HepG2 (cell line): ENCODE data around the gene TRAPPC10. TPM values are rescaled to one million over a fixed set of nuclear protein-coding genes. Genes with fewer than 3 reads are reported as not detected.

Source experiments
- GABPB1 ChIP-seq: IDR thresholded peaks from 2 replicates; pipeline ENCODE4 v1.6.1; 2016; ENCODE audit warnings: mild to moderate bottlenecking, missing genetic modification reagents, moderate library complexity, missing compliant biosample characterization
- GMEB1 ChIP-seq: sonication (generic); formaldehyde crosslinking; IDR thresholded peaks from 2 replicates; pipeline ENCODE4 v1.5.1; 2020; ENCODE audit warnings: missing genetic modification reagents, mild to moderate bottlenecking, borderline replicate concordance
- HNF4G ChIP-seq, 2 experiments: sonication (generic) in 1 of 2; formaldehyde crosslinking in 1 of 2; IDR thresholded peaks; 2 replicates each; pipeline versions ENCODE4 v1.4.0 to v1.6.1; 2011 to 2020; ENCODE audit warnings: borderline replicate concordance in 2 of 2, low read depth in 2 of 2, mild to moderate bottlenecking in 2 of 2, low read length in 1 of 2, missing genetic modification reagents in 1 of 2, moderate library complexity in 1 of 2
- RBFOX2 ChIP-seq: fragments of 200-400 bp; formaldehyde crosslinking; IDR thresholded peaks from 2 replicates; pipeline ENCODE4 v1.6.1; 2017; ENCODE audit warnings: low read depth, mild to moderate bottlenecking, low read length
- SCMH1 ChIP-seq: sonication (generic); formaldehyde crosslinking; IDR thresholded peaks from 2 replicates; pipeline ENCODE4 v1.9.0; 2021; ENCODE audit warnings: missing genetic modification reagents, mild to moderate bottlenecking, borderline replicate concordance
- SRY ChIP-seq: sonication (generic); formaldehyde crosslinking; IDR thresholded peaks from 2 replicates; pipeline ENCODE4 v1.8.0; 2022; ENCODE audit warnings: mild to moderate bottlenecking, missing genetic modification reagents
- THRA ChIP-seq: sonication (generic); formaldehyde crosslinking; IDR thresholded peaks from 2 replicates; pipeline ENCODE4 v1.4.0; 2020; ENCODE audit warnings: missing genetic modification reagents, borderline replicate concordance
- WIZ ChIP-seq: sonication (generic); formaldehyde crosslinking; IDR thresholded peaks from 2 replicates; pipeline ENCODE4 v1.5.1; 2020; ENCODE audit warnings: mild to moderate bottlenecking, missing genetic modification reagents
- ZNF24 ChIP-seq: fragments of 450-650 bp; IDR thresholded peaks from 2 replicates; pipeline ENCODE4 v1.6.1; 2017; ENCODE audit warnings: antibody characterized with exemption, mild to moderate bottlenecking
- ZNF329 ChIP-seq: sonication (generic); formaldehyde crosslinking; IDR thresholded peaks from 2 replicates; pipeline ENCODE4 v1.9.0; 2021; ENCODE audit warnings: low read depth, mild to moderate bottlenecking, missing genetic modification reagents
- ZNF556 ChIP-seq: sonication (generic); formaldehyde crosslinking; IDR thresholded peaks from 2 replicates; pipeline ENCODE4 v1.4.0; 2020; ENCODE audit warnings: mild to moderate bottlenecking, missing genetic modification reagents, borderline replicate concordance
- ZNF564 ChIP-seq: sonication (generic); formaldehyde crosslinking; IDR thresholded peaks from 2 replicates; pipeline ENCODE4 v1.8.1; 2023; ENCODE audit warnings: mild to moderate bottlenecking, missing genetic modification reagents
- ZNF687 ChIP-seq: sonication (generic); formaldehyde crosslinking; IDR thresholded peaks from 2 replicates; pipeline ENCODE4 v1.5.1; 2020; ENCODE audit warnings: mild to moderate bottlenecking, missing genetic modification reagents, moderate library complexity
- ZNF7 ChIP-seq: IDR thresholded peaks from 2 replicates; pipeline ENCODE4 v1.6.1; 2016; ENCODE audit warnings: missing biosample characterization, missing genetic modification reagents
- ZUFSP ChIP-seq: sonication (generic); formaldehyde crosslinking; IDR thresholded peaks from 2 replicates; pipeline ENCODE4 v1.9.0; 2021; ENCODE audit warnings: missing genetic modification reagents, mild to moderate bottlenecking, borderline replicate concordance
- polyA plus RNA-seq, 8 experiments: library from polyadenylated mRNA; depleted of rRNA in 3 of 8; stranded (reverse) in 7 of 8; unstranded in 1 of 8; fragments of >200 nt; fragmentation: Illumina TruSeq in 4 of 8; extraction: Trizol in 4 of 8; gene quantifications; 2 replicates each; pipeline versions ENCODE4 v1.2.1 to v1.2.3, GENCODE V29; 2011 to 2016; ENCODE audit warnings: low read depth in 4 of 8, missing spikeins in 1 of 8, mixed read lengths in 1 of 8; ENCODE audit not compliant: insufficient read depth in 1 of 8
- total RNA-seq, 5 experiments: library from RNA; depleted of rRNA; stranded (reverse); fragments of >200 nt; fragmentation: Illumina TruSeq; extraction: Trizol; gene quantifications; 2 replicates each; pipeline ENCODE4 v1.2.3, GENCODE V29; 2016; ENCODE audit warnings: low read depth in 1 of 5

TRAPPC10 gene
- total and polyA plus RNA-seq, 2 of the 13 experiments (the other 11 are each of a cell fraction or from before 2014, with no cell fraction given): 10.6 to 16.5 TPM

- TF ChIP-seq ZNF687 (CRISPR knock-in tag) (peak; percentile 85), SRY (peak; percentile 60; the same call in 1 of the 2 replicates), ZNF7 (CRISPR knock-in tag) (no peak), ZNF564 (CRISPR knock-in tag) (0 out of 2 replicates have a peak, but pooled peaks have one; percentile 70), ZNF24 (no peak), RBFOX2 (peak; percentile 91), ZNF329 (CRISPR knock-in tag) (peak; percentile 75), HNF4G (IDR thresholded peaks at IDR 0.05; ENCODE audit: borderline replicate concordance, low read depth, low read length) (peak; percentile 15; the same call in 1 of the 2 replicates), HNF4G (CRISPR knock-in tag; IDR thresholded peaks at IDR 0.05; ENCODE audit: borderline replicate concordance, low read depth) (no peak), SCMH1 (CRISPR knock-in tag) (no peak), ZUFSP (CRISPR knock-in tag) (no peak), GABPB1 (peak; percentile 92), WIZ (no peak), THRA (CRISPR knock-in tag) (peak; percentile 43; the same call in 1 of the 2 replicates), ZNF556 (no peak), GMEB1 (CRISPR knock-in tag) (peak; percentile 55; the same call in 1 of the 2 replicates)
Measured at GRCh38 chr21:44011579-44012473, at the start of gene TRAPPC10 (continued).
